GM18520 (cell line): Measurements from ENCODE around the gene TRIM32.

Source experiments
- ATAC-seq: cut with Tn5 transposase; IDR thresholded peaks from one replicate; pipeline ENCODE4 v1.9.1; 2021; ENCODE audit not compliant: unreplicated experiment

The TRIM32 gene

GRCh38 chr9:116703634-116704033 is 16.5 kb downstream of the TRIM32 start:
- no peak for ATAC-seq

DNA sequence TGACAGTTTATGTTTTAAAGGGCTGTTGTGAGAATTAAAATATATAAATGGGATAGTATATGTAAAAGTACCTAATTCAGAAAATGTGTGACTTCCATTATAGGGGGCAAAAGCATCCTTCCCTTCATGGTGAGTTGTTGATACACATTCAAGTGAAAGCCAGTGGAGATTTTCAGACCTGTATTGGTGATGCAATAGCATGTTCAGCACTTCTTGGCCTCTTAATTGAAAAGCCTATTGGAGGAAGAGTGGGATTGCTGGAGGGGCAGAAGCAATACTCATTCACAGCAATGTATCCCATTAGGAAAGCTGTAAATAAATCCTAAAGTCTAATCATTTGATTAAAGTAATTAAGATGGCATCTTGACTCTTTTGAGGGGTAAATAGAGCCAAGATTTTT is 17.4 kb downstream of the TRIM32 start:
- no peak for ATAC-seq

DNA sequence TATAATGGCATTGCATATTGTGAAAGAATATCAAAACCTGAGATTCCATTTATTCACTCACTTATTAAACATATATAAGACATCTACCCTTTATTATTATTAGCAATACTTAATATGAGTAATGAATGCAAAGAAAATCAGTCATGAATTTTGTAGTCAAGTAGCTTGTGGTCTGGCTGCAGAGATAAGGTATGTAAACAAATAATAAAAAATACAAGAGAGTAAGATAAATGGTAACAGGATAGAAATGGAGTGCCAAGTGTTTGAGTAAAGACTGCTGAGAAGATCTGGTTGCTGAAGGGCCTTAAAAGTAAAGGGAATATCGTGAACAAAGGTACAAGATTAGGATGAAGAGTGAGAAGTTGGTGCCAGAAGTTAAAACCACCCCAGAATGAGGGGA is 18.4 kb downstream of the TRIM32 start:
- no peak for ATAC-seq

- ATAC-seq = no peak
Measured at GRCh38 chr9:116706310-116707290, 19.5 kb downstream of the TRIM32 start.

- no peak for ATAC-seq
Measured at GRCh38 chr9:116712781-116713180, 25.7 kb downstream of the TRIM32 start.

GRCh38 chr9:116713271-116713670 is 26.2 kb downstream of the TRIM32 start:
- ATAC-seq = no peak

DNA sequence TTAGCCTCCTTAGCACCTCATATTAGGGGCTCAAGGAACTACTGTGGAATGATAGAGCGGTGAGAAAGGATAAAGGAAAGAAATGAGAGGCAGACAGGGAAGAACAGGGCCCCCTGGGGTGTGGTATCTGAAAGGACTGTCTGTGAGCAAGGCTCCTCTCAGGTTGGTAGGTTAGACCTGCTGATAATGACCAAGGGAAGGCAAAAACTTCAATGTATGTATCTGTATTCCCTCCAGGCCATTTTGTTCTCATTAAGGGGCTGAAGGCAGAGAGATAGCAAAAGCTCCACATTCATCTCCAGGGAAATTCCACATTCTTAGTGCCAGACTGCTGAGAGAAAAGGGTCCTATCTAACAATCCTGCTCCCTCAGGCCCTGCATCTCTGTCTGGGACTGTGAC is 28.6 kb downstream of the TRIM32 start:
- no peak for ATAC-seq

- ATAC-seq = no peak
Measured at GRCh38 chr9:116716438-116716837, 29.3 kb downstream of the TRIM32 start.

DNA sequence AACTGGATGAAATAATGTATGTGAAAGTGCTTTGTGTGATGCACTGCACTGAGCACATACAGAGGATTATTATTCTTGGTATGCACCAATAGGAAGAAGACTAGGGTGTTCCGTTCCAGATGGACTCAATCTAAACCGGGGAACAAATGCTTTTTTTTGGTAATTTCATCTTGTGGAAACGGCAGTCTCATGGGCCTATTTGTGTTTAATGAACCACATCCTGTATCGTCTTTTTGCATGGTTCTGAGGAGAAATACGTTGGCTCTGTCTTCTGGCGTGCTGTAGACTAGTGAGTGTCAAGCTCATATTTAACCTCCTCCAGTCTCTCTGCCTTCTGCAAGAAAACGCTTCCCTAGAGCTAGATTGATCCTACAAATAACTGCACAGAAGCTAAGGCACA is 30.0 kb downstream of the TRIM32 start:
- no peak for ATAC-seq

DNA sequence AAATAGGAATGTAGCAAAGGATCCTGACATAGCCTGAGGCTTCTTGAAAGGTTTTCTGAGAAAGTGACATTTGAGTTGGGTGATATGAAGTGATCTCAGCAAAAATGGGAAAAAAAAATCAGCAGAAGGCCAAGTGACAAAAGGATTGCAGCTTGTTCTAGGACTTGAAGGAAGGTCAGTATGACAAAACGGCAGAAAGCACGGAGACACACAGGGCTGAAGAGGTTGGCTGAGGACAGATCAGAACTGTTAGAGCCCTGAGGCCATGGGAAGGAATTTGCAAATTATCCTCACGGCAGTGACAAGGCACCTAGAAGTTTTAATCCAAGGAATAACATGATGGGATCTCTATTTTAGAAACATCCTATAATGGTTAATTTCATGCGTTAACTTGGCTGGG is 31.0 kb downstream of the TRIM32 start:
- ATAC-seq = no peak

DNA sequence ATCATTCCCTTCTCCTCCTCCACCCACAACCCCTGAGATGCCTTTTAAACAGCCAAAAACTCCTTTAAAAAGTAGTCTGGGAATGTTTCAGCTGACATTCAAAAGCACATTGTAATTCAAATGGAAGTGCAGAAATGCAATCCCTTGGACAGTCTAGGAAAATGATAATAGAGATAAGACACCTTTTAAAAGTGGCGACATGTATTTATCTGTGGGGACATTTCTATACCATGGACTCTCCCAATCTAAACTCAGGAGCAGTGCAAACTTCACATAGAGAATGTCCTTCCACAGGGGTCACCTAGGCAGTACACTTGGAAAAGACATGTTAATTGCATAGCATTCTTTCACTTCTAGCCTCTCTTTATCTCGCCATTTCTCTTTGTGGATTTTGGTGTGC is 33.0 kb downstream of the TRIM32 start:
- no peak for ATAC-seq

DNA sequence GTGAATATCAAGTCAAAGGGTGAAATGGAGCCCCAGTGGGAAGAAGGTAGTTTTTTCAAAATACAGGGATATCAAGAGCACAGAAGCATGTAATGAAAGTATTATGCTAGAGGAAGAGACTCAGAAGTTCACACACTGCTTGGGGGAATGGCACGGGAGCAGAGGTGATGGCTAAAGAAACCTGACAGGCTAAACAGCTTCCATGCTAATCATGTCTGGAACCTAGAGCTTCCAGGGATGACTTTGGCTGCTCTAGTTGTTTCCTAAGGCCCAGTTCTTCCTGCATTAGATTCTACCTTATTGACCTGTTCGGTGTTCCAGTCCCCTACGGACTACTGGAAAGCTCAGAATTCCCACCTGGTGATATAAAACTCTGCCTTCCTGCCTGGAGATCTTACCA is 34.3 kb downstream of the TRIM32 start:
- no peak for ATAC-seq

DNA sequence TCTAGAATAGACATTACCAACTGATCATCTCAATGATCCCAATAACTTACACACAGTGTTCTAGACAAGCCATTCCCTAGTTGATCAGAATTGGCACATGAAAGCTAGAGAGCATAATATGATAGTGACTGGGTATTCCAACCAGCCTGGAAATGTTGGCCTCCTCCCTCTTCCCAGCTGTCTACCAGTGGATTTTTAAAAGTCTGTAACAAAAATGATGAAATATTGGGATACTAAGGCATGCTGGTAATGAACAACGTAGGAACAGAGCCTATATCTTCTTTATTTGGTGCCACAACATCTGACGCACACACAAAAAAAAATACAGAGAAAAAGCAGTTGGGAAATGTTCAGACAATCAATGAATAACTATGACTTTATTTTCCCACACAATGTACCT is 34.8 kb downstream of the TRIM32 start:
- no peak for ATAC-seq

DNA sequence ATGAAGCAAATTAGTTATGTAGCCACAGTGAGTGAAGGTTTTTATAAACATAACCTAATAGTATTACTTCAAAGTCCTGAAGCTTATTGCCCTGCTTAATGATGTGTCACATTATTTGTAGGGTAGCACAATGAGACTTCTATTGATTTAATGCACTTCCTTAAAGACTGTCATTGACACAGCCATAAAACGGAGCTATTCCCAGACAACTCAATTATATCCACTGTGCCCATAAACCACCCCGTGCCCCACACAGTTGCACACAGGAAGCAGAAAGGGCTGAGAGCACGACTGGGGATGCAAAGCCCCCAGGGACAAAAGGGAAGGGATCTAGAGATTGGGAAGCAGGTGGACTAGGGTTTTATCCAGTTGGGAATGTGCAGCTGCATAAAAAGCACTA is 37.0 kb downstream of the TRIM32 start:
- no peak for ATAC-seq

DNA sequence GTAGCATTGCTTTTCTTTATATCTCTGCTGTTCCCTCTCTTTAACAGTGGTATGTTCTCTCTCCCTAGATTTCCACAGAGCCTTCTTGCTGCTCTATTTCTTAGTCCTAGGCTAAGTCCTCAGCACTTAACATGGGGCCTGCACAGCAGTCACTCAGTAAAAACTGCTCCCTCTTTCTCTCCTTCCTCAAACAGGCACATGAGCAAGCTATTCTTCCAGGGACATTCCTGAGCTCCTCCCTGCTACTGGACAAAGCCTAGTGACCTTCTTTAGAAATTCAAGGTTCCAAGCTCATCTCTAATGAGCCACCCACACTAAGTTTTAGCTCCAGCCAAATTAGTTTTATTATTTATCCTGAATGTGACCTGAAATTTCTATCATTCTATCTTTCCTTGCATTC is 39.5 kb downstream of the TRIM32 start:
- no peak for ATAC-seq

DNA sequence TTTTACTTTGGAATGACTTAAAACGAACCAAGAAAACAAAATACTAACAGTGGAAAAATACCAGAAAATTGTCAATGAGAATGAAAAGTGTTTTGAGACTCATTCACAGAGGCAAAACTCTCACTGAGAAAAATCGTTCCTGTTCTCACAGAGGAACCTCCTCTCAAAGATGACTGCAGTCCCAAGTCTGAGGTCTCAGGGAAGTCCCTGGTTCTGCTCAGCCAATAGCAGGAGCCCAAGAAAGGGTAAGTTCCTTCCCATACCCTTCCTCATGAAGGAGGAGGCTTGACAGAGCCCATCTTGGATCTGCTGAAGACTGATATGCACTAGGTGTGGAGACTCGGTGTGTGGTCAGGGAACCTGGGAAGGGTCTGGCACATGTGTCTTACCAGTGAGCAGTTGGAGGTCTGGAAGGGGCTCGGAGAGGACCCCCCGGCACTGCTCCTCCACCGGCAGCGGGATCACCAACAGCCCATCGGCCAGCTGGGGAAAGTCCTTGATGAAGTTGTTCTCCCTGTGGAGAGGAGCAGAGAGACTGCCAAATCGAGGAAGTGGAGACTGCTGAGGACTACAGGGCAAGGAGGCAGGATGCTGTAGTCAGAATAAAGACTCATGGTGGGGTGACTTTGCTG is 46.0 kb downstream of the TRIM32 start:
- ATAC-seq = no peak

DNA sequence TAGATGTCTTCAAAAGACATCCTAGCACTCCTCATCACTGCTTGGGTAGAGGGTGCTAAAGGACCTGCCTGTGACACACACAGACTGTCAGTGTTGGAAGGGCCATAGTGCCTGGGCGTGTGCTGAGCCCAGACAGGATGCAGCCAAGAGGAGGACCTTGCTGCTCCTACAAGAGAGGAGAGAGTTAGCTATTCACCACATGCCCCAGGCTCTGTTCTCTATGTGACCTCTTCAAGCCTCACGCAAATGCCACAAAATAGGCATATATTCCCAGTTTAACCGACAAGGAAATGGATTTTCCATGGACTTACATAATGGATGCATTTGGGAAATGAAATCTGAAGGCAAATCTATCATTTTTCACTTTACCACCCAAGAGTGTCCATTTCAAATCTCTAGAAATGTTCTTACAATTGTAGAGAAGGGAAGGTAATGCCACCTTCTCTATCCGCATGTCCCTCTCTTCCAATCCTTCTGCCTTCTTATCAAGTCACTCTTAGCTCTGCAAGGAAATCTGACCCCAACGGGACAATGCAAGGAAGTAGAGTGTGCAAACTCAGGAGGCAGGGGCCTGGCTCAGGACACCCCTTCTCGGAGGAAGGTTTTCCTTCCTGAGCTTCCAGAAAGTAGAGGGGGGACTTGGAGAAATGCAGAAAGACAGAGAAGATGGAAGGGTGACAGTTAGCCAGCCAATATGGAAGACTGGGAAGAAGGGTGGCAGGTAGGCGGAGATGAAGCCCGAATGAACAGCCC is 49.5 kb downstream of the TRIM32 start:
- no peak for ATAC-seq

- no peak for ATAC-seq
Measured at GRCh38 chr9:116737152-116737546, 50.0 kb downstream of the TRIM32 start.

- no peak for ATAC-seq
Measured at GRCh38 chr9:116741086-116741740, 54.1 kb downstream of the TRIM32 start.

GRCh38 chr9:116741742-116742141 is 54.6 kb downstream of the TRIM32 start:
- no peak for ATAC-seq

DNA sequence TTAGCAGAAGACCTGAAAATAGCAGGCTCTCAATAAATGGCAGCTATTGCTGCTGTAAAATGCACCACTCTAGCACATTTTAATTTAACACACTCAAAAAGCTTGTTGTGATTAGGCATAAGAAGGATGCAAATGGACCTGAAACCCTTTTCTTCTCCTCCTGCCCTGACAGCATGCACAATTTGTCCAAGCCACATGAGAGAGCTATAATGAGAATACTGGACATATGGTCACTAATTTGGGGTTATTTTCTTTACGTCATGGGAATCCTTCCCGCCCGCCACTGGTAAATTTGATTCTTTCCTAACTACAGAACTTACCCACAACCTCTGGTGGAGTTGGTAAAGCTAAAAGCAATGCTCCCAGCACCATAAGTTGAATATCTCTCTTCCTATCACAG is 62.1 kb downstream of the TRIM32 start:
- ATAC-seq = no peak
